HG03139 (cell line): ENCODE data around the gene NCOA5.

ENCODE experiments used
- ATAC-seq: cut with Tn5 transposase; IDR thresholded peaks from one replicate; pipeline ENCODE4 v1.9.1; 2021; ENCODE audit not compliant: unreplicated experiment

The NCOA5 gene

DNA sequence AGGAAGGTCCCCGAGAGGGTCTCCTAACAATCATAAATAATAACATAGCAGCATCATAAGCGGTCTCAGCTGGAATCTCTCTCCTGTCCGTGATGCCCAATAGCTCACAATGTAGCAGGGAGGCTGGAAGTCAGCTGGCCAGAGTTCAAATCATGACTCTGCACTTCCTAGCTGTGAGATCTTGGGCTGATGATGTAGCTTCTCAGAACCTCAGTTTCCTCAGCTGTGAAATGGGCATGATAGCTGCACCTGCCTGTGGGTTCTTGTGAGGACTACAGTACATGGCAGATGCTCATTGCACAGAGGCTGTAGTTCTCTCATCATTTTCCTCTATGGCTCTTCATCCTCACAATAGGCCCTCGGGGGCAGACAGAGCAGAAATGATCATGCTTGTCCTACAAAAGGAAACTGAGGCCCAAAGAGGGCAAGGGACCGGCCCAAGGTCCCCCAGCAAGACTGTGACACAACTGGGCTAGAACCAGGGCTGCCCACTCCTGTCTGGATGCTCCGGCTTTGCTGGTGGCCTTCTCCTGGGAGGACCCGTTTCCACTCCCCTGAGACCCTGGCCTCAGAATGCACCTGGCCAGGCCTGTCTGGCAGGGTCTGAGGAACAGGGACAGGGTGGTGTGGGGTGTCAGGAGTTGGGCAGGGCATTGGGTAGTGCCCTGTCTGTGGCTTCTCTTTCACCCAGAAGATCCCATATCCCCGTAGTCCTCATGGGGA, 43.0 kb downstream of the NCOA5 start:
- ATAC-seq: no peak

DNA sequence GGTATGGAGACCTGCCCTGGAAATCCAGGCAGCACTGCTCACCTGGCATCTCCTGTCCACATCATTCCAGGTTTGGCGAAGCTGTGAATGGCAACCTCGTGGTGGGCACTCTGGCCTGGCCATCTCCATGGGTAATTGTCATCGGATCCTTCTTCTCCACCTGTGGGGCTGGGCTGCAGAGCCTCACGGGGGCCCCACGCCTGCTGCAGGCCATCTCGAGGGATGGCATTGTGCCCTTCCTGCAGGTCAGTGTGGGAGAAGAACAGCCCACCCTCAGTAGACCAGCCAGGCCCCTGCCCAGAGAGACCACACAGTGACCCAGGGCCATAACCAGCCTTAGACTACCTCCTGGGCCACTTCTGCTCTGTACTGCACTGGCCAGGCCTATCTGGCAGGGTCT, 44.9 kb downstream of the NCOA5 start:
- no peak for ATAC-seq

DNA sequence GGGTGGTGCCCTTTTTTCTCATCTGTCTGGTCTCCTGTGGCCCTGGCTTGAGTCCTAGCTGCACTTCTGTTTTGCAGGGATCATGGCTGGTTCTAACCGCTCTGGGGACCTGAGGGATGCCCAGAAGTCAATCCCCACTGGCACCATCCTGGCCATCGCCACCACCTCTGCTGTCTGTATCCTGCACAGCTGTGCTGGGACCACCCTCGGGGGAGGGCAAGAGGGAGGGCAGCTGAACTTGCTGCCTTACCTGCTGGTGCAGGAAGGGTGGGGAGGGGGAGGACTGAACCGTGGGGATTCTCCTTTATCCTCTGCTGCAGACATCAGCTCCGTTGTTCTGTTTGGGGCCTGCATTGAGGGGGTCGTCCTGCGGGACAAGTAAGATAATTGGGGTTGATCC, 46.2 kb downstream of the NCOA5 start:
- no peak for ATAC-seq

DNA sequence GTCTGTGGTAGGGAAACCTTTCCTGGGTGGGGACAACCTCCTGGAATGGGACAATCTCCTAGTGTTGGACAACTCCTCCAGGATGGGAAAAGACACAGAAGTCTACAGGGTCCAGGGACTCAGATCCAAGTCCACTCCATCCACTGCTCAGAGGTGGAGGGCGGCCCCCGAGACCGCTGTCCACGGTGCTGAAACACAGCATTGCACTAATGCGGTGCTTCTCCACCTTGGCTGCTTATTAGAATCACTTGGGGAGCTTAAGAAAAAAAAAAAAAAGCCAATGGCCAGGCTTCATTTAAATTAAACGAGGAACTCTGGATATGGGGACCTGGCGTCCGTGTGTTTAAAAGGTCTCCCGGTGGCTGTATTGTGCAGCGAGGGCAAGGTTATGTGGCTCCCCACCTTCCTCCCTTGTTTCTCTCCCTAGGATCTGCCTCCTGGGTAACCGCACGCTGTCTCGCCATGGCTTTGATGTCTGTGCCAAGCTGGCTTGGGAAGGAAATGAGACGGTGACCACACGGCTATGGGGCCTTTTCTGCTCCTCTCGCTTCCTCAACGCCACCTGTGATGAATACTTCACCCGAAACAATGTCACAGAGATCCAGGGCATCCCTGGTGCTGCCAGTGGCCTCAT, 48.7 kb downstream of the NCOA5 start:
- no peak for ATAC-seq

DNA sequence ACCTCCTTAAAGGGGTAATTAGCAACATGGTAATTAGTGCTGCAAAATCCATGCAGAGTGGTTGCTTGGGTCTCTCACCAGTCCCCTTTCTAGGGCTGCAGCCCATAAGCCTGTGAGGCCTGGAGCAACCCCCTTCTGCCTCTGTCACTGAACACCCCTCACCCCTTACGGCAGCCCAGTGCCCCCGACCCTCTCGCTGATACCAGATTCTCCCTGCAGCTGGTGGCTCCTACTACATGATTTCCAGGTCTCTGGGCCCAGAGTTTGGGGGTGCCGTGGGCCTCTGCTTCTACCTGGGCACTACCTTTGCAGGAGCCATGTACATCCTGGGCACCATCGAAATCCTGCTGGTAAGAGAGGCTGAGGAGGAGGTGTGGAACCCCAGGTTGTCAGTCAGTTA, 52.7 kb downstream of the NCOA5 start:
- no peak for ATAC-seq

DNA sequence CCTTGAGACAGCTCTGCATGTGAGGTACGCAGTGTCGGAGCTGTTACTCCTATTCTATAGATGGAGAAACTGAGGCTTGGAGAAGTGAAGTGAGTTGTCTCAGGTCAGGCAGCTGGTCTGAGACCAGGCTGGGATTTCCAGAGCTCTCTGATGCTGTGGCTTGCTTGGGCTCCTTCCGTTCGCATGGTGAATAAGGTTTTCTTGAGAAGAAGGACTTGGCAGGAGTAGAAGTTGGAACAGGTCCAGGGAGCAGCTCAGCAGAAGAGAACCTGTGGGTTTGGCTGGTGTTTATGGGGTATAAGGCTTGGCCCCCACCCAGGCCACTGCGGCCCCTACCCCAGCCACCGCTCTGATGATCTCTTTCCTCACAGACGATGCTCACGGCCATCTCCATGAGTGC, 53.4 kb downstream of the NCOA5 start:
- no peak for ATAC-seq

DNA sequence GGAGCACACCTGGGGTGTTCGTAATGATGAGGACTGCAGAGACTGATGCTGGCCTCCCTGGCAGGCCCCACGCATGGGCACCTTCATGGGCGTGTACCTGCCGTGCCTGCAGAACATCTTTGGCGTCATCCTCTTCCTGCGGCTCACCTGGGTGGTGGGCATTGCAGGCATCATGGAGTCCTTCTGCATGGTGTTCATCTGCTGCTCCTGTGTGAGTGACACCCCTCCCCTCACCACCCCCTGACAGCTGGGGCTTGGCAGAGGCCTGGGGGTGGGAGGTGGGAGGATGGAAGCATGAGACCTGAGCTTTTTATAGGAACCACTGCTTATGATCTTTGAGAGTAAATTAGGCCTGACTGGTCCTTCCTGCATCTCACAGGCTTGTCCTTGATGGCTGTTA, 54.0 kb downstream of the NCOA5 start:
- no peak for ATAC-seq

DNA sequence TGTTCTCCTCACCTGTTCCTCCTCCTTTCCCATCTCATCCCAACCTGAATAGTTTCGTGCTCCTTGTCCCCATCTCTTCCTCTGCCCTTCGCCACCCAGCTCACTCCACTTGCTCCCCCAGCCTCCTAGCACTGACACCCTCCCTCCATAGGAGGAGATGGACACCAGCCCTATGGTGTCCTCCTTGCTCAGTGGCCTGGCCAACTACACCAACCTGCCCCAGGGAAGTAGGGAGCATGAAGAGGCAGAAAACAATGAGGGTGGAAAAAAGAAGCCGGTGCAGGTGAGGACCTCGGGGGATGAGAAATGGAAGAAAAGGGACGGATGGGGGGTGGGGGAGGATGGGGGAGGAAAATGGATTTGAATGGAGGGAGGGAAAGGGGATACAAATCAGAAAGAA, 54.5 kb downstream of the NCOA5 start:
- ATAC-seq: no peak

DNA sequence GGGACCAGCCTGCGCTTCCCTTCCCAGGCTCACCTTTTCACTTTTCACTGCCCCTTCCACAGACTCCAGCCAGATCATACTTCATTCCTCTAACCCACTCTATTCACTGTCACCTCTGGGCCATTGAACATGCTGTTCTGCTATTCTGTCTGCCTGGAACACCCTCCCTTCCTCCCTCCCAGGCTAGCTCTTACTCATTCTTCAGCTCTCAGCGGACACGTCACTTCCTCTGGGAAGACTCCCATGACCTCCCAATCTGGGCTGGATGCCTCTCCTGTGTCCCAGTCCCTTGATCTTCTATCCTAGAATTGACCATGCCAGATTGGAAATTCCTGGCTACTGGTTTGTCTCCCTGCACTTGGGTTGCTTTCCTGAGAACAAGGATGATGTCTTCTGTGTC, 55.7 kb downstream of the NCOA5 start:
- ATAC-seq: no peak

DNA sequence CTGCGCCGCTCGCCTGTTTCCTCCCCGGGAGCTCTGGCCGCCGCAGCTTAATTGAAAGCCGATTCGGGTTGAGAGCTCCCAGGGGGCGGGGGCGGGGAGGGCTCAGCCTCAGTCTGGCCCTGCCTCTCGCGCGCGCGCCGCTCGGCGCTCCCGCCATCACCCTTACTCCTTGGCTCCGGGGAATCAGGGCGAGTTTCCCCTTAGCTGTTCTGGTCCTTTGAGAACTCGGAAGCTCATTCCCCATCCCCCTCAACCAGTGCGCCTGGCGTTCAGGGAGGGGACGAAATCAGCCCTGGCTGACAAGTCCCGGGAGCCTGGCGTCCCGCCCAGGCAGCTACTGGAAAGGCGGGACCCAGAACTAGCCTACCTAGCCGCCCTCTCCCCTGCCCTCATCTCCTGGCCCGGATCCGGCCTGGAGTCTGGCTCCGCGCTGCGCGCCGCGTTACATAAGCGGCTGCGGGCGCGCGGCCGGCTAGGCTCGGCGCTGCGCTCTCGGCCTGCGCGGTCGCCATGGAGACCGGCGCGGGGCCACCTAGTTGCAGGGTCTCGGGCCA, 58.0 kb downstream of the NCOA5 start:
- ATAC-seq: no peak

DNA sequence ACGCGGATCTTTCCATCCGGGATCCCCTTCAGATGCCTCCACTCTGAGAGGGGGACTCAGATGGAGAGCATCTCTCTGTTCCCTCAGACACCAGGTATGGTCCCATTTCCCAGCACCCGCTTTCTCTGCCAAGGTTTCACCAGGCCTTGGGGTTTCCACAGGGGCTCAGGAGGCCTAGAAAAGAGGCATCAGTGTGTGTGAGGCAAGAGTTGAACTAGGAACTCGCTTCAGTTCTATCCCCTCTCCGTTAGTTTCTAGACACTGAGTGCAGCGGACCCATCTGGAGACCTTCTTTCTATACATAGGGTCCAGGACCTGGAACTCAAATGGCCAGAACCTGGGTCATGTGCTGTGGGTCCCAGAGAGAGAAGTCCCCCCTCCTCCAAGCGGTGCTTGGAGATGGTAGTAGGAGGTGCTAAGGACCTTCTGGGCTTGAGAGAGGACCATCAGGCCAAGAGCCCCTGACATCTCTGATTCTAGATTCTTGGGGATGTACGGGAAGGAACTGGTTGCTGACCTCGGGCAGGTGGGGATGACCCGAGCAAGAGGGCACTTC, 58.7 kb downstream of the NCOA5 start:
- ATAC-seq: no peak

DNA sequence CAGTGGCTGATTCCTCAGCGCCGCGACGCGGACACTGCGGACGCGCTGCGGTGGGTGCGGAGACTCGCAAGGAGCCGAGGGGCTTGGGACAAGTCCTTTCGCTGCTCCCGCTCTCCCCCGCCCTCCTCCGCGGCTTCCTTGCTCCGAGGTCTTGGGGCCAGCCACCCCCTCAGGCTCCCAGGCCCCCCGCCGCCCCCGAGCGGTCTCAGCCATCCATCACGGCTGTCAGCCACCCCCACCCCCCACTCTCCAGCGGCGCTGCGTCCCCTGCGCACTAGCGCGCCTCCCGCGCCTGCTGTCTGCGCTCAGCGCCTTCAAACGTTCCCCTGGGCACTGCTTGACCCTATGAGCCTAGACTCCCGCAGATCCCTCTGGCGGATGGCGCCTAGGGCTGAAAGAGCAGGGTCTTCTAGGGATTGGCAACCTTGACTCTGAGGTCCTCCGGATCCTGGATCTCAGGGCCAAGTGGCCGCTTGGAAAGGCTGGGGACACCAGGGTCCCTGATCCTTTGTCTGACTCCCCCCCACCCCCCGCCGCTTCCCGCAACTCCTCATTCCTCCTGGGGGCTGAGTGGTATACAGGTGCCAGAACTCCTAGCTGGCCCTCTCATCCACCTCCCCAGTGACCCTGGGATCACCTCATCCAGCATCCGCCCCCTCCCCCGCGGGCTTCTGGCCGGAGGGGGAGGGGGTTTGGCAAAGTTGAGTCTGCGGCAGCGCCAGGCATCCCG, 59.3 kb downstream of the NCOA5 start:
- no peak for ATAC-seq

DNA sequence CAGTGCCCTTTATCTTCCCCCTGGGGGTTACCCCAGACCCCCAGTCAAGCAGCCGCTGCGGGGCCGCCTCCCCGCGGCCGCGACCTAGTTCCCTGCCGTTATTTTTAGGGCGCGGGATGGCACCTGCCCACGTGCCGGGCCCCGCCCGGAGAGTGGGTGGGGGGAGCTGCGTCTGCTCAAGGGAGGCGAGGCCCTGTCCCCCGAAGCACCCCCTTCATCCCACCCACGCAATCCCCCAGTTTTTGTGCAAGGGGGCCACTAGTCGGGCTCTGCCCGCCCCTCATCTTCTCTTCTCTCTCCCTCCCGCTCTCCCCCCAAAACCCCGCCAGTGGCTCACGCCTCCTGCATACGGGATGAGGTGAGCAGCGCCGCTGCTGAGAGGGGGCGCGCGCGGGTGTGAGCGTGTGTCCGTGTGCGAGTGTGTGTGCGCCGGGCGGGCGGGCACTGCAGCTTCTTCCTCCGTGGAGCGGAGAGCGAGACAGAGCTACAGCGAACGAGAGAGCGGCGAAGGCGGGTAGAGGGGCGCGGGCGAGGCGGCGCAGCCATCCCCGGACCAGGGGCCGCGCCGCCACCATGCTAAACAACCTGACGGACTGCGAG, 60.9 kb downstream of the NCOA5 start, which contains the start of gene SLC12A5:
SLC12A5 (plus strand) TSS at position 444 of the 600 bp plus-strand sequence; CDS start at position 574, 130 bp downstream.
- ATAC-seq: no peak

DNA sequence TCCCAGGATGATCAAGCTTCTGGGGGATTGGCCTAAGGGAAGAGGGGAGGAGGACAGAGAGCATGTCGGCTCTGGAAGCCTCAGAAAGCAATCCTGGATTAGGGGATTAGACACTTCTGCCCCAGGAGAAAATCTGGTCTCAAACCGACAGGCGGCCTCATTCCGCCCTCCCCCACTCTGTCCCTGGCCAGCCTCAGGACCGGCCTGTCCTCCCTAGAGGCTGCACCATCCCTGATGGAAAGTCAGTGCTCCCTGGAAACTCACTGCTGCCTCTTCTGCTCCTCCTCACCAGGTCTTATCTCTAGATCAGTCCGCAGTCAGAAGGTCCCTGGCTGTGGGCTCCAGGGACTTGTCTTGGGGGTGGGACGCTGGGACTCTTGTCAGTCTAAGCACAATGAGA, 61.7 kb downstream of the NCOA5 start:
- no peak for ATAC-seq

DNA sequence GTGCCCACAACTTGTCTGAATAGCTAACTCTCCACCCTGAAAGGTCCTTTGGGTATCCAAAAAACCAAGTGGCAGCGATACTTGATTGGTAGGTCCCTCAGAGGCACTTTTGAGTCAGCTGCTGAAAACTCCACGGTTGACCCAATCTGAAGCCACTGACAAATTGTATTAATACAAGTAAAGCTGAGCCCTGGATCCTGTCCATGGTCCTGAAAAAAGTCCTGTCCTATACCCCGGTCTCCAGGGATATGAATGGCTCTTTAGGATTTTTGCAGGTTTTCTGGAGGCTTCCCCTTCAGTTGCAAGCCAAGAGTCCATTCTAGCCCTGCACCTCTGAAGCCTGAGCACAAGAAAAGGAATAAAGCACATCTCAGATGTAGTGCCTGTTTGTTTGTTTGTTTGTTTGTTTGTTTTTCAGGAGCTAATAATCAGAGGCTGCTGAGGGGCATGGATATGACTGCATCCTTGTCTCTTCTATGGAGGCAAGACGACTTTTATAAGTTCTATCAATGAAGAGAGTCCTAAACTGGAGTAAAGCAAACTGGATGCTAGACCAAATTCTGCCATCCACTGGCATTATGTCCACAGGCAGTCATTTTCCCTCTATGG, 62.4 kb downstream of the NCOA5 start:
- no peak for ATAC-seq

DNA sequence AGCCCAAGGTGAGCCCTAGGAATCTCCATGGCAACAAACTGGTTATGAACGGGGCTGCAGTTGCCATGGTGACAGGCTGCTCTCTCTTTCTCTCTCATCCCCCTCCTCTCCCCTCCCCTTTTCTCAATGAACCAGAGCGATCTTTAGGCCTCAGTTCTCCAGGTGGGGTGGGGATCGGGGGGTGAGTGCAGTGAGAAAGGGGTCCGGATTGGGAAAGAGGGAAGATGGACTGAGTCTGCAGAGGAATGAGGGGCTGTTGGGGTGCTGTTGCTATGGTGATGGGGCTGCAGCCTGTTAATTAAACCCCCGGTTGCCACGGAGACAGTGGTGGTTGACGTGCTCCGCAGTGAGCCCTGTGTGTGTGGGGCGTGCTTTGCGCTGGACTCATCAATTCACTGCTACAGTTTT, 64.4 kb downstream of the NCOA5 start:
- no peak for ATAC-seq

DNA sequence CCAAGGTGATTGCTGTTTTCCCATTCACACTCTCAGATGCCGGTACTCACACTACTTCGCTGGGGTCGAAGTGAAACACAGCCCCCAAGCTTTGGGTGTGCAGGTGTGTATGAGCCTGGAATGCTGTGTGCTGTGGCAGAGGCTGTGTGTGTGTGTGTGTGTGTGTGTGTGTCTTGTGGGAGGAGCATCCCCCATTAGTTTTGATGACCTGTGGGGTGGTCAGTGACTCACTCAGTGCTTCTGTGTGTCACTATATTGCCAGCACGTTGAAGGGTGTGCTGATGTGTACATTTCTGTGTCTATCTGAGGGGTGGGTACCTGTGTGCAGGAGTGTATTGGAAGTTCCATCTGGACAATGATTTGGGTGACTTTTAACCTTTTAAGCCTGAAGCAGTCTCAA, 65.8 kb downstream of the NCOA5 start:
- ATAC-seq: no peak

DNA sequence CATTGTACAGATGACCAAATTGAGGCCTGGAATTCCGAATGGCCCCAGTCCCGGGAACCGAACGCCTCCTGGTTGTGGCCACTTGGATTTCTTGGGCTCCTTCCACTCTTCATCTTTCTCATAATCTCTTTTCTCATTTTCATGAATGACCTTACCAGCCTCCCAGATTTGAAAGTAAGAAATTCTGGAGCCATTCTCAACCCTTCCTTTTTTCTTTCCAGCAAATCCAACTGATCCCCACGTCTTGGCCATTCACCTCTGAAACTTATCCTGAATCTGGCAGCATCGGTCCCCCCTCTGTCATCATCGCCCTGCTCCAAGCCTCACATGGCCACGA, 66.6 kb downstream of the NCOA5 start:
- no peak for ATAC-seq

DNA sequence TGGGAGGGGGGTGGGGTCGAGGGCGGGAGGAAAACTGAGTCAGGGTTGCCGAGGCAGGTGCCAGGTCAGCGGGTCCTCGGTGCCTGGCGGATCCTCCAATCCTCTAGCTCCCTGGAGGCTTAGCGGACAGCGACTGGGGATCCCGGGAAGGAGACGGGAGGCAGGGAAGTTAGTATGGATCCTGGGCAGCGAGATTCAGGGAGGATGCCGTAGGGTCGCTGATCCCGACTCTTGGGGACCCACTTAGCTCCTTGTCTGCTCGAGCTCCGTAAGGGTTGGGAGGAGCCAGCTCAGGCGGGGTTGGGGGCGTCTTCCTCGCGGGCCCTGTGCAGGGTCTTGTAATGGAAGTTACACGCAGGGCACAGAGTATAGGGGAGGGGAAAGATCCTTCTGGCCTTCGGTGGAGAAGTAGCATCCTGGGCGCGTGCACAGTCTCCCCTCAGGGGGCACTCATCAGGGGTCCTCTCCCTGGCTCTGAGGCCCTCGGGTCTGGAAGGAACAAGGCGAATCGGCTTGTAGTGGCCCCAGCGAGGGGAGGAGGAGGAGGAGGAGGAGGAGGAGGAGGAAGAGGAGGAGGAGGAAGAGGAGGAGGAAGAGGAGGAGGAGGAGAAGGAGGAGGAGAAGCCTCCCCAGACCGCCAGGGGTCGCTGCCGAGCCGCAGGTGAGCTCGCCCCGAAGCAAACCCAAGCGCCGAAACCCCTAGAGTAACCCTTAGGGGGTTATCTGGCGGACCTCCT, 67.2 kb downstream of the NCOA5 start:
- no peak for ATAC-seq
